HG03103 (cell line): ENCODE data around the gene SYCP2L.
"Not testable (repeated sequence)": the region's sequence is repeated elsewhere in the genome, so short reads cannot be mapped to it uniquely, and the experiment has no call there.

Experiments used
- ATAC-seq: cut with Tn5 transposase; IDR thresholded peaks from one replicate; pipeline ENCODE4 v1.9.1; 2021; ENCODE audit warnings: low read depth; ENCODE audit not compliant: unreplicated experiment

The SYCP2L gene

GRCh38 chr6:11002176-11002575, 115.3 kb downstream of the SYCP2L start:
- ATAC-seq: no peak

DNA sequence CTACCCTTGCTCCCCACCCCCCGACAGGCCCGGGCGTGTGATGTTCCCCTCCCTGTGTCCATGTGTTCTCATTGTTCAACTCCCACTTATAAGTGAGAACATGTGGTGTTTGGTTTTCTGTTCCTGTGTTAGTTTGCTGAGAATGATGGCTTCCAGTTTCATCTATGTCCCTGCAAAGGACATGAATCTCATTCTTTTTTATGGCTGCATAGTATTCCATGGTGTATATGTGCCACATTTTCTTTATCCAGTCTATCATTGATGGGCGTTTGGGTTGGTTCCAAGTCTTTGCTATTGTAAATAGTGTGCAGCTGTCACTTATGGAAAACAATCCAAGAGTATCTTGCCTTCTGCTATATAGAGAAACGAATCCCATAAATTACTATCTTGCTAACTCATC, 116.4 kb downstream of the SYCP2L start:
- not testable (repeated sequence) for ATAC-seq

- no peak for ATAC-seq
These were observed 119.2 kb downstream of the SYCP2L start for GRCh38 chr6:11006061-11006460.

GRCh38 chr6:11007715-11008608, 121.1 kb downstream of the SYCP2L start:
- no peak for ATAC-seq

- no peak for ATAC-seq
These were observed 122.0 kb downstream of the SYCP2L start for GRCh38 chr6:11008821-11009220.

GRCh38 chr6:11009353-11009752, 122.5 kb downstream of the SYCP2L start:
- peak; percentile 72 for ATAC-seq

DNA sequence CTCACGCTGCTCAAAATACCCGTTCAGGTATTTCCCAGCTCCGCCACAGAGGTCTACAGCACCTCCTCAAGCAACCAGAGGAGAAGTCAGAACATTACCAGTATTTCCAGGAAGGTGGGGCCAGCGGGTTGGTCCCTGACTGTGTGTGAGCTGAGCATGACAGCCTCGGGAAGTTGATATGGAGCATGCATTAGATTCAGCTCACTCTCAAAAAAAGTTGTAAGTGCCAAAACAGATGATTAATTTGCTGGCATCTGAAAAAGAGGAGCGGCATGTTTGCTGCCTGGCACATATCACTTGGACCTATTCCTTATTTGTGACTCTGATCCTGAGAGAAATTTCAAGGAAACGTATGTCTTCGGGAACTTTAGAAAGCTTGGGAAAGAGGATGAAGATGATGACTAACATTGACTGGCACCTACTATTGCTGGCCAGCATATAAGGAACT, 125.0 kb downstream of the SYCP2L start:
- no peak for ATAC-seq

DNA sequence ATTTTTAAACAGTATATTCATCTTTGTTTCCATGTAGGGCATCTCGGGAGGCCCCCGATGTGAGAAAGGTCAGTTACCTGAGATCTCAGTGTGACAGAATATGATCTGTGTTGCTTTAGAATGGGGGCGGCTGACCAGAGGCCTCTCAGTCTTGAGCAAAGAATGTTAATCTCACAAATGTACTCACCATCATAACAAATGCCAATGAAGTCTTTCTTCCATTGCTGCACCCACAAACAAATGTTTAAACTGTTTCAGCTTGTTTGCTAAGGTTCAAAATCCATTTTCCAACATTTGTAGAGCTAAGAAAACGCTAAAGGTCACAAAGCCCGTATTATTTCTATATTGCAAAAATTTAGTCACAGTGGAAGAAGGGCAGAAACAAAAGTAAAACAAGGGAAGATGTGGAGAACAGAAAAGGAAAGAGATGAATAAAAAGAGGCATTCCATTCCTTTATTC, 125.5 kb downstream of the SYCP2L start:
- no peak for ATAC-seq

DNA sequence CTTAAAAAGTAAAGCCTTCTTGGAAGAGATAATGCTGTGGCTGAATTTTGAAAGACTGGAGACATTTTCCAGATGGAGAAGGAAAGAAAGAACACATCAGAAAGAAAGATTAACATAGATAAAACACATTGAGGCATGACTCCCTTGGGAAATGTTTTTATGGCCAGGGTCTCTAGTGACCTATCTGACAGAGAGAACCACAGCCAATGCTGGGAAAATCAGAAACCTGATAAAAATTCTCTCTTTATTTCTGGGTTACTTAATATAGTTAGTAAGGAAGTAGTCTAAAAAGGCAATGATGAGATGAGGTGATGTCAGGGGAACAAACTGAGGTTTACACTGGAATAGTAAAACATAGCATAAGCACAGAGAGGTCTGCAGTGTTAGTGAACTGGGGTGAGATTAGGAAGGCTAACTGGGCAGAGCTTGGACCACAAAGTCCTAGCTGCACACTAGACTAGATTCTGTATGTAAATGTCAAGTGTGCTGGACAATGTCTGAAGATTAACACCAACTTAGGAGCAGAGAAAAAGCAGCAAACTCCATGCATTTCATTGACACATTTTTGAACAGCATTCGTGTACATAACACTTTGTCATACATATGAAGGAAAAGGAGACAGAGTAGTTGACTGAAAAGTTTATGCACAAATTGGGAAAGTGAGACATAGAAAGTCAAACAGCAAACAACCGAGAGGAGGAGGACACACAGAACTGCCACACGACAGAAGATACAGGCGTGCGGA, 126.3 kb downstream of the SYCP2L start:
- ATAC-seq: no peak

- no peak for ATAC-seq
These were observed 126.8 kb downstream of the SYCP2L start for GRCh38 chr6:11013721-11014070.

DNA sequence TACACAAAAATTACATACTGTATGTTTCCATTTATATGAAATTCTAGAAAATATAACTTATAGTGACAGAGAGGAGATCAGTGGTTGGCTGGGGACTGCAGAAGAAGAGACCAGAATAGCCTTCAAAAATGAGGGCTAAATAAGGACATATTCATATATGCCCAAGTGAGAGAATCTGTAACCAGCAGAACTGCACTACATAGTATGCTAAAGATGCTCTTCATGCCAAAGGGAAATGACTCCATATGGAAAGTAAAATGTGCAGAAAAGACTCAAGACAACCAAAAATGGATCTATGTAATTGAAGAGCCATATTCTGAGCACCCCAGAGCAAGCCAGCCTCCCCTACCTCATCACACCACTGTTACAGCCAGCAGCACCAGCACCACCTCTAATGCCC, 128.2 kb downstream of the SYCP2L start:
- no peak for ATAC-seq

DNA sequence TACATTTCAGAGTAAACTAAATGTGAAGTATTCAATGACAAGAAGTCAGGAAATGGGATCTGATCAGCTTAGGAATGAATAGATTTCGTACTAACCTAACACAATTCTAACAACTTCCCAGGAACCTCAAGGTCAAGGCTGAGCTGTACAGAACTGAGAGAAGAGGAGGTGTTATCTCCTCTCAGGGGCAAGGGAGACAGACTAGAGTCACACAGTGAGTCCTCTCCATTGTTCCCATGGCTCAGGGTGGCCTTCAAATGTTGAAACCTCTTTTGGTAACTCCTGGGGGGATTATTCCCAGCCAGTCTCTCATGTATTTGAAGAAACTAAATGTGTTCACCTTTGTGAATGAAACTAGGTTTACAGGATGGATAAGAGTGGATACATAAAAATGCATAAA, 129.6 kb downstream of the SYCP2L start:
- ATAC-seq: no peak

- ATAC-seq: no peak
These were observed 130.2 kb downstream of the SYCP2L start for GRCh38 chr6:11017090-11017489.

GRCh38 chr6:11018225-11018624, 131.4 kb downstream of the SYCP2L start:
- no peak for ATAC-seq

DNA sequence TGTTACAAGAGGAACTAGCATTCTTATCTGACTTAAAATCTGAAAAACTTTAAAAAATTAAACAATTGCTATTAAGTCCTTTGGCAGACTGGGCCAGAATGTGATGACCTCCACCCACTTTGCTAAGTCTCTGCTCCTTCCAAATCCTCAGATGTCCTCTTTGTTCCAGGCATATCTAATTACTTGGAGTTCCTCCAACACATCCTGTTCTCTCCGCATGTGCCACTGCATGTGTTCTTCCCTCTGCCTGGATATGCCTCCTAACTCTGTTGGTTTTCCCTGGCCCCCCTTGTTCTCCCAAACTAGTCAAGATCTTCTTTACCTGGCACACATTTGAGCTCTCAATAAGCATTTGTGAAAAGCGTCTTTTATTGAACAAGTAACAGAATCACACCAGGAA, 134.2 kb downstream of the SYCP2L start:
- no peak for ATAC-seq

DNA sequence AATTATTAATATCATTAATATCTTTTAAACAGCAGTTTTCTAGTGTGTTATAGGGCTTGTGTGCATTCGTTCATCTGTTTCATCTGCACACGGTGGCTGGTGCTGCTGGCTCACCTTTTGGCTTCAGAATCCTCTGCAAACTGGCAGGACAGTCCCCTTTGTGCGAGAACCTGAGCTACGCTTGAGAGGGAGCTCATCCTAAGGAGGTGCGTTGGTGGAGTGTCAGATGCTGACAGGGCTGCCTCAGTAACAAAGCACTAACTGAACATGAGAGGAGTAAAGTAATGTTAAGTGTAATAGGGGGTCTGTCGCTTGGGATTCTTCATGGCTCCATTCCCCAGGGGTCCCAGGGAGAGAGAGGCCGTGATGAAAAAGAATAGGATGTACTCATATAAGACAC, 134.9 kb downstream of the SYCP2L start:
- no peak for ATAC-seq

- ATAC-seq: no peak
These were observed 136.2 kb downstream of the SYCP2L start for GRCh38 chr6:11023032-11023431.
